HG03097 (cell line): Measurements from ENCODE around the gene KIAA1958.

Source experiments
- ATAC-seq: cut with Tn5 transposase; IDR thresholded peaks from one replicate; pipeline ENCODE4 v1.9.1; 2021; ENCODE audit not compliant: unreplicated experiment, low FRiP score

KIAA1958 gene

GRCh38 chr9:112711050-112711689 lies 224.5 kb downstream of the KIAA1958 start:
- ATAC-seq, result no peak

GRCh38 chr9:112712678-112713077 lies 226.1 kb downstream of the KIAA1958 start:
- no peak for ATAC-seq

DNA sequence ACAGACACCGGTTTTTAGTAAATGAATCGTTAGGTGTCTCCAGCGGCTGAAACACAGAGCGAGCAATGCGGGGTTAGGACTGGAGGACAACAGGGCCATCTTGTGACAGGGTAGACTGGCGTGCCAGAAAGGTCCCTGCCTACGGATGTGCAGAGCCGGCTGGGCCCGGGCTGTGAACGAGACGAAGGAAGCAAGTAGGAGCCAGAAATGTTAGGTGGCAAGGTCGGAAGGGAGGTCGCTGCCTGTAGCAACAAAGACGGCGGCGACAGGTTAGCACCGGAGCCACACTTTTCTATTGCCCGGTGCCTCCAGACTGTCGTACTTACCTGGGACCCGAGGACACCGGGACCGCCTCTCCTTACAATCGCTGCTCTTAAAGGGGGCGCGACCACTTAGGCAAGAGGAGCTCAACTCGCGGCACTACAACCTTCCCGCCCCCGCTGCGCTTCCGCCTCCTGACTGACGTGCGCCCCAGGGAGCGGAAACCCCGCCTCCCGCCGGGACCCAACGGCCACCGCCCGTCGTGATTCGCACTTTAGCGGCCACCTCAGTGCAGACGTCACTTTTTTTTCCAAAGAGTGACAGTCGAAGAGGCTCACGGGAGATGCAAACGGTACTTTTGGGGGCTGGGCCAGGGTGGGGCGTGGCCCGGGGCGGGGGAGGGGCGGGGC lies 231.2 kb downstream of the KIAA1958 start, which contains the start of gene INIP:
Gene INIP (minus strand): TSS at position 457 of the 671 bp plus-strand sequence. CDS start 1,632 bp downstream, outside the sequence.
- peak; percentile 93 for ATAC-seq
